DMS 273 treated with DMSO at 0.1 percent for 48 hours (cell line): ENCODE data around the gene ZNF831.

ENCODE experiments used
- DNase-seq: peaks from one replicate; lab custom pipeline; 2025; lab: John Stamatoyannopoulos, UW

The ZNF831 gene

GRCh38 chr20:59305908-59306655 is 142.5 kb downstream of the ZNF831 start:
- peak; percentile 55 for DNase-seq

- no peak for DNase-seq
These were observed 143.6 kb downstream of the ZNF831 start for GRCh38 chr20:59307270-59307669.
